Hindlimb muscle (tissue), 1 donor: ENCODE measurements around the gene BCAP31. TPM values are rescaled to one million over a fixed set of nuclear protein-coding genes. Genes with fewer than 3 reads are reported as not detected.
A peak's percentile ranks its signal among the peaks of the same experiment; 100 is the strongest.

Experiments
- DNase-seq: peaks from one replicate; pipeline ENCODE4 v3.0.0-alpha.2; 2013
- polyA plus RNA-seq: library from polyadenylated mRNA; unstranded; fragments of 120-200 nt; gene quantifications from one replicate; pipeline ENCODE4 v1.2.1, GENCODE V29; 2013; ENCODE audit not compliant: insufficient read length

BCAP31 gene
- polyA plus RNA-seq, 1 donor, result 80.6 TPM

- DNase-seq, result no peak
These were observed 50.6 kb downstream of the BCAP31 start, which contains the start of gene PNCK for GRCh38 chrX:153673428-153674218. TSS of gene PNCK (minus strand) at chrX:153673813. CDS start at chrX:153673076, 737 bp downstream.

GRCh38 chrX:153672531-153673427 is 51.4 kb downstream of the BCAP31 start:
- DNase-seq, result no peak

- DNase-seq, result no peak
These were observed 52.3 kb downstream of the BCAP31 start for GRCh38 chrX:153671589-153672530.

- no peak for DNase-seq
These were observed 53.2 kb downstream of the BCAP31 start for GRCh38 chrX:153670748-153671588.

GRCh38 chrX:153669901-153670731 is 54.1 kb downstream of the BCAP31 start:
- no peak for DNase-seq

- DNase-seq, result no peak
These were observed 54.9 kb downstream of the BCAP31 start for GRCh38 chrX:153669174-153669890.

GRCh38 chrX:153668423-153669173 is 55.6 kb downstream of the BCAP31 start:
- no peak for DNase-seq

GRCh38 chrX:153667956-153668396 is 56.2 kb downstream of the BCAP31 start:
- peak; percentile 75 for DNase-seq

- DNase-seq, result no peak
These were observed 56.8 kb downstream of the BCAP31 start for GRCh38 chrX:153667281-153667955.

GRCh38 chrX:153665726-153666306 is 58.4 kb downstream of the BCAP31 start:
- DNase-seq, result no peak

GRCh38 chrX:153662266-153662665 is 61.9 kb downstream of the BCAP31 start:
- no peak for DNase-seq

- no peak for DNase-seq
These were observed 64.9 kb downstream of the BCAP31 start for GRCh38 chrX:153659268-153659667.

GRCh38 chrX:153657161-153657560 is 67.0 kb downstream of the BCAP31 start:
- DNase-seq, result no peak

GRCh38 chrX:153653556-153653955 is 70.6 kb downstream of the BCAP31 start:
- DNase-seq, result no peak

GRCh38 chrX:153651540-153652079 is 72.6 kb downstream of the BCAP31 start:
- DNase-seq, result no peak

GRCh38 chrX:153650959-153651358 is 73.2 kb downstream of the BCAP31 start:
- DNase-seq, result no peak
